Fibroblast of upper back skin (primary cell): ENCODE data around the gene CMTM5.
A peak's percentile ranks its signal among the peaks of the same experiment; 100 is the strongest.

Source experiments
- DNase-seq: peaks from one replicate; pipeline ENCODE4 v3.0.0-alpha.2; 2013

Gene CMTM5

GRCh38 chr14:23358553-23359166, 18.2 kb upstream of the CMTM5 start:
- no peak for DNase-seq

GRCh38 chr14:23359167-23359626, 17.6 kb upstream of the CMTM5 start:
- DNase-seq, result no peak

GRCh38 chr14:23359722-23360447, 17.0 kb upstream of the CMTM5 start:
- no peak for DNase-seq

- no peak for DNase-seq
Measured at GRCh38 chr14:23360496-23360895, 16.4 kb upstream of the CMTM5 start.

GRCh38 chr14:23361320-23361719, 15.5 kb upstream of the CMTM5 start:
- peak; percentile 27 for DNase-seq

- no peak for DNase-seq
Measured at GRCh38 chr14:23361763-23362162, 15.1 kb upstream of the CMTM5 start.

- DNase-seq, result peak; percentile 49
Measured at GRCh38 chr14:23362200-23362599, 14.6 kb upstream of the CMTM5 start.

- DNase-seq, result peak; percentile 44
Measured at GRCh38 chr14:23364164-23365035, 12.4 kb upstream of the CMTM5 start.

- peak; percentile 42 for DNase-seq
Measured at GRCh38 chr14:23365036-23365731, 11.7 kb upstream of the CMTM5 start, which contains the start of gene EFS. Gene EFS, minus strand, starts transcription at chr14:23365172. Its CDS starts 147 bp downstream, at chr14:23365025.

- peak; percentile 80 for DNase-seq
Measured at GRCh38 chr14:23365732-23366425, 11.0 kb upstream of the CMTM5 start.

GRCh38 chr14:23366426-23366921, 10.4 kb upstream of the CMTM5 start:
- no peak for DNase-seq

GRCh38 chr14:23370221-23370620, 6.6 kb upstream of the CMTM5 start:
- DNase-seq, result no peak

- DNase-seq, result no peak
Measured at GRCh38 chr14:23371865-23372264, 5.0 kb upstream of the CMTM5 start.

- no peak for DNase-seq
Measured at GRCh38 chr14:23372509-23372908, 4.3 kb upstream of the CMTM5 start, which contains the start of gene IL25. Gene IL25, plus strand, starts transcription at chr14:23372809.

- DNase-seq, result no peak
Measured at GRCh38 chr14:23373041-23373440, 3.8 kb upstream of the CMTM5 start.

GRCh38 chr14:23375527-23376251, 1.2 kb upstream of the CMTM5 start:
- no peak for DNase-seq

GRCh38 chr14:23377198-23377550, 328 bp downstream of the CMTM5 start:
- DNase-seq, result no peak

GRCh38 chr14:23377573-23378563, 1.0 kb downstream of the CMTM5 start:
- DNase-seq, result no peak

- no peak for DNase-seq
Measured at GRCh38 chr14:23378612-23379220, 1.9 kb downstream of the CMTM5 start.
